DMS153 (cell line): ENCODE measurements around the gene MCTP1.

ENCODE experiments used
- DNase-seq: peaks from one replicate; lab custom pipeline; 2025; lab: John Stamatoyannopoulos, UW

Gene MCTP1

GRCh38 chr5:95075111-95075510 is 209.8 kb downstream of the MCTP1 start:
- no peak for DNase-seq

GRCh38 chr5:95072281-95072680 is 212.6 kb downstream of the MCTP1 start:
- no peak for DNase-seq

- DNase-seq, result no peak
These were observed 214.0 kb downstream of the MCTP1 start for GRCh38 chr5:95070866-95071265.

- DNase-seq, result no peak
These were observed 214.4 kb downstream of the MCTP1 start for GRCh38 chr5:95070453-95070852.

- DNase-seq, result no peak
These were observed 214.9 kb downstream of the MCTP1 start for GRCh38 chr5:95069948-95070347.

GRCh38 chr5:95069021-95069420 is 215.9 kb downstream of the MCTP1 start:
- DNase-seq, result no peak

GRCh38 chr5:95068289-95068910 is 216.5 kb downstream of the MCTP1 start:
- DNase-seq, result no peak

- no peak for DNase-seq
These were observed 218.8 kb downstream of the MCTP1 start for GRCh38 chr5:95066048-95066447.

- no peak for DNase-seq
These were observed 221.4 kb downstream of the MCTP1 start for GRCh38 chr5:95063492-95063891.

GRCh38 chr5:95060098-95060497 is 224.8 kb downstream of the MCTP1 start:
- no peak for DNase-seq

GRCh38 chr5:95059636-95060035 is 225.3 kb downstream of the MCTP1 start:
- no peak for DNase-seq

- no peak for DNase-seq
These were observed 227.3 kb downstream of the MCTP1 start for GRCh38 chr5:95057615-95058014.

- DNase-seq, result no peak
These were observed 231.6 kb downstream of the MCTP1 start for GRCh38 chr5:95053253-95053652.

- DNase-seq, result no peak
These were observed 234.2 kb downstream of the MCTP1 start for GRCh38 chr5:95050708-95051107.

GRCh38 chr5:95048628-95049027 is 236.3 kb downstream of the MCTP1 start:
- DNase-seq, result no peak

- DNase-seq, result no peak
These were observed 239.5 kb downstream of the MCTP1 start for GRCh38 chr5:95045181-95045965.

GRCh38 chr5:95044096-95044495 is 240.8 kb downstream of the MCTP1 start:
- DNase-seq, result no peak

- no peak for DNase-seq
These were observed 241.2 kb downstream of the MCTP1 start for GRCh38 chr5:95043648-95044047.

- DNase-seq, result no peak
These were observed 241.7 kb downstream of the MCTP1 start for GRCh38 chr5:95043234-95043633.

GRCh38 chr5:95042037-95042436 is 242.9 kb downstream of the MCTP1 start:
- DNase-seq, result peak; percentile 83

- no peak for DNase-seq
These were observed 248.8 kb downstream of the MCTP1 start for GRCh38 chr5:95035891-95036685.

GRCh38 chr5:95032801-95033200 is 252.1 kb downstream of the MCTP1 start:
- DNase-seq, result no peak
